Suprapubic skin (tissue), 4 donors: Measurements from ENCODE around the gene FAF1.

Experiments
- EP300 ChIP-seq: sonication (generic); formaldehyde crosslinking; IDR thresholded peaks from one replicate; pipeline ENCODE4 v1.6.1; 2017; ENCODE audit warnings: antibody characterized with exemption
- POLR2AphosphoS5 ChIP-seq, 3 donors: sonication (generic); formaldehyde crosslinking; IDR thresholded peaks; one replicate each; pipeline ENCODE4 v1.6.1; 2017; ENCODE audit warnings: antibody characterized with exemption in 3 of 3
- TF ChIP-seq, protein P1 (sequence below), 2 donors: fragments of 200-600 bp in 1 of 2; fragments of 450-650 bp in 1 of 2; sonication (generic) in 1 of 2; IDR thresholded peaks; one replicate each; pipeline ENCODE4 v1.5.1; 2016 to 2019; ENCODE audit warnings: antibody characterized with exemption in 2 of 2, mild to moderate bottlenecking in 1 of 2, moderate library complexity in 1 of 2

DNA sequence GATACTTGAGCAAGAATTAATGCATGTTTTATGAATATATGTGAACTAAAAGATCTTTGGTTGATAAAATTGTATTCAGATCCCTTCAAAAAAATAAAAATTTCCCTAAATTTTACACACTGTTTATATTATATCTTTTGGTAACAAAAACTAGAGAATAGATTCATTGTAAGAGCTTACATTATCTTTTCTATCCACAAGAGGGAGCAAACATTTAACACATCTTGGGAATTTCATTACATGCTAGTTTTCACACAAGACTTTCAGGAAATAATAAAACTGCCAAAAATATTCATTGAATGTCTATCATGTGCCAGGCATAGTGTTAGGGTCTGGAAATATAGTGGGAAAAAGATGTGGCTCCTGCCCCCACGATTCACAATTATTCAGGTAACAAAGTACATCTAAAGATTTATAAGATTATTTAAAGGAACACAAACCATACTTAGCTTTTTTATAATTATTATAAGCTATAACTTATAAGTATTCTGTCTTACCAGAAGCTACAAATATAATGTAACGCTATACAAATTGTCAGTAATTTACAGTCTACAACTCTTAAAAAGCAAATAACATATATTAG lies 30.6 kb downstream of the FAF1 start:
- TF ChIP-seq, protein P1, sequence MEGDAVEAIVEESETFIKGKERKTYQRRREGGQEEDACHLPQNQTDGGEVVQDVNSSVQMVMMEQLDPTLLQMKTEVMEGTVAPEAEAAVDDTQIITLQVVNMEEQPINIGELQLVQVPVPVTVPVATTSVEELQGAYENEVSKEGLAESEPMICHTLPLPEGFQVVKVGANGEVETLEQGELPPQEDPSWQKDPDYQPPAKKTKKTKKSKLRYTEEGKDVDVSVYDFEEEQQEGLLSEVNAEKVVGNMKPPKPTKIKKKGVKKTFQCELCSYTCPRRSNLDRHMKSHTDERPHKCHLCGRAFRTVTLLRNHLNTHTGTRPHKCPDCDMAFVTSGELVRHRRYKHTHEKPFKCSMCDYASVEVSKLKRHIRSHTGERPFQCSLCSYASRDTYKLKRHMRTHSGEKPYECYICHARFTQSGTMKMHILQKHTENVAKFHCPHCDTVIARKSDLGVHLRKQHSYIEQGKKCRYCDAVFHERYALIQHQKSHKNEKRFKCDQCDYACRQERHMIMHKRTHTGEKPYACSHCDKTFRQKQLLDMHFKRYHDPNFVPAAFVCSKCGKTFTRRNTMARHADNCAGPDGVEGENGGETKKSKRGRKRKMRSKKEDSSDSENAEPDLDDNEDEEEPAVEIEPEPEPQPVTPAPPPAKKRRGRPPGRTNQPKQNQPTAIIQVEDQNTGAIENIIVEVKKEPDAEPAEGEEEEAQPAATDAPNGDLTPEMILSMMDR (IDR thresholded peaks at IDR 0.05): peak; percentile 16 to 34
- TF ChIP-seq POLR2AphosphoS5 (IDR thresholded peaks at IDR 0.05) (no peak), EP300 (no peak)
